Stomach (tissue), 9 donors: ENCODE results near the gene C11orf54. TPM values are rescaled to one million over a fixed set of nuclear protein-coding genes. Genes with fewer than 3 reads are reported as not detected.

Experiments
- DNase-seq, 2 donors: peaks; one replicate each; pipeline versions ENCODE4 v3.0.0 to v3.0.0-alpha.2; 2013 to 2019
- H3K27ac ChIP-seq, 5 donors: fragments of 200-600 bp in 4 of 5; sonication (generic) in 4 of 5; one replicate each; pipeline ENCODE4 v1.5.1; 2013 to 2019; ENCODE audit warnings: mild to moderate bottlenecking in 1 of 5, moderate library complexity in 1 of 5
- H3K27me3 ChIP-seq, 3 donors: fragments of 200-600 bp; sonication (generic); one replicate each; pipeline ENCODE4 v1.5.1; 2017 to 2019; ENCODE audit warnings: mixed run types in 1 of 3
- H3K36me3 ChIP-seq, 4 donors: fragments of 200-600 bp; sonication (generic); 1 replicate in 3 of 4; 2 replicates in 1 of 4; pipeline ENCODE4 v1.5.1; 2016 to 2019
- H3K4me1 ChIP-seq, 4 donors: fragments of 200-600 bp; sonication (generic); one replicate each; pipeline ENCODE4 v1.5.1; 2016 to 2019
- H3K4me3 ChIP-seq, 4 donors: fragments of 200-600 bp; sonication (generic) in 3 of 4; one replicate each; pipeline ENCODE4 v1.5.1; 2016 to 2019; ENCODE audit warnings: mild to moderate bottlenecking in 1 of 4
- H3K9me3 ChIP-seq, 4 donors: fragments of 200-600 bp; sonication (generic); one replicate each; pipeline ENCODE4 v1.5.1; 2016 to 2019
- CTCF ChIP-seq, 7 experiments: fragments of 450-650 bp in 4 of 7; fragments of 200-600 bp in 3 of 7; sonication (generic) in 3 of 7; IDR thresholded peaks; one replicate each; pipeline ENCODE4 v1.5.1; 2016 to 2019; ENCODE audit warnings: antibody characterized with exemption in 7 of 7, control low read depth in 2 of 7, mild to moderate bottlenecking in 1 of 7
- EP300 ChIP-seq: sonication (generic); formaldehyde crosslinking; IDR thresholded peaks from one replicate; pipeline ENCODE4 v1.6.1; 2017; ENCODE audit warnings: antibody characterized with exemption
- POLR2A ChIP-seq, 4 donors: fragments of 450-650 bp; IDR thresholded peaks; one replicate each; pipeline ENCODE4 v1.6.1; 2016; ENCODE audit warnings: antibody characterized with exemption in 4 of 4, control low read depth in 2 of 4, mild to moderate bottlenecking in 1 of 4, moderate library complexity in 1 of 4
- POLR2AphosphoS5 ChIP-seq, 3 donors: sonication (generic); formaldehyde crosslinking; IDR thresholded peaks; one replicate each; pipeline ENCODE4 v1.6.1; 2016; ENCODE audit warnings: antibody characterized with exemption in 3 of 3
- WGBS, 5 donors: extraction: QIAGEN DNeasy Blood & Tissue Kit in 3 of 5; methylation state at CpG; one replicate each; pipeline versions ENCODE4 v1.1.5 to v1.1.7; 2013 to 2018; 5-methylcytosine and 5-hydroxymethylcytosine counted together
- intact Hi-C: fragments of 100-400 bp; cut with DNase I; formaldehyde crosslinking; loops from one replicate; pipeline ENCODE4 v1.15.1; 2023; ENCODE audit warnings: low total_unique reads
- polyA plus RNA-seq, 3 donors: library from polyadenylated mRNA; stranded (reverse); fragments of 200-250 nt; gene quantifications; one replicate each; pipeline ENCODE4 v1.2.3, GENCODE V29; 2013
- small RNA-seq, 4 donors: library from RNA; depleted of rRNA; stranded (forward); fragments of <200 nt; gene quantifications; one replicate each; pipeline ENCODE3, GENCODE V24; 2016
- total RNA-seq, 5 donors: library from RNA; depleted of rRNA; stranded (reverse); fragments of >200 nt; gene quantifications; one replicate each; pipeline versions ENCODE4 v1.1.0 to v1.2.3, GENCODE V29; 2014 to 2016
- donor health status: healthy with polysubstance abuse.
- donor health status: Bipolar disorder and iron deficiency.
- donor health status: healthy.

The C11orf54 gene
- total and polyA plus RNA-seq, 8 donors = 11.5 to 236 (median 27.8) TPM

DNA sequence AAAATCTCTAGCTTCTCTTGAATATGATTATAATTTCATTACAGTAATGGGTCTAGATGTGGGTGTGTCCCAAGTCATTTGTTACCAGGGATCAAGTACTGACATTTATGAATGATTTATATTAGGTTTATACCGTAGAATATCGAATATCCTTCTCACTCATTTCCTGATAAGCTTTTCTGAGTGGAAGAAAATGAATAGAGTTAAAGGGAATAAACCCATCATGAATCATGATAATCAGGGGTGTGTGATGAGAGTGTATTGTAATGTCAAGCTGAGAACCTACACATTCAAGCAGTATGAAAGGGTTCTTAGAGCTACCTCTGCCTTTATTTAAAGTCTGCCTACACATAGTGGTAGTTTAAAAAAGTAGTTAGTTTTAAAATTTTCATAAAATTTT is 59.9 kb downstream of the C11orf54 start:
- TF ChIP-seq CTCF (IDR thresholded peaks at IDR 0.05) (no peak), POLR2AphosphoS5 (IDR thresholded peaks at IDR 0.05) (no peak), EP300 (no peak), POLR2A (IDR thresholded peaks at IDR 0.05) (no peak)
- peaks cover 48 to 100% (median 99%) of the 10 kb centered on the region in 4 donors for H3K36me3 ChIP-seq
- H3K9me3 ChIP-seq = no peaks in the 10 kb centered on the region
- intact Hi-C loops = no loop called here
- 48 to 79% (median 68%) methylated on average over 2 of the region's 2 CpGs for WGBS, 5 donors
- DNase-seq = no peak
- H3K4me3 ChIP-seq = no peak overlapping the region
- H3K27me3 ChIP-seq = no peaks in the 10 kb centered on the region
- no peak overlapping the region for H3K27ac ChIP-seq
- H3K4me1 ChIP-seq = peaks cover 0 to 11% (median 0%) of the 10 kb centered on the region in 4 donors

GRCh38 chr11:93804879-93805278 is 63.4 kb downstream of the C11orf54 start:
- no peak overlapping the region for H3K27ac ChIP-seq
- no peaks in the 10 kb centered on the region for H3K27me3 ChIP-seq
- DNase-seq = no peak
- peaks cover 51 to 100% (median 99%) of the 10 kb centered on the region in 4 donors for H3K36me3 ChIP-seq
- TF ChIP-seq POLR2A (IDR thresholded peaks at IDR 0.05) (no peak), EP300 (no peak), CTCF (IDR thresholded peaks at IDR 0.05) (no peak), POLR2AphosphoS5 (IDR thresholded peaks at IDR 0.05) (no peak)
- H3K4me3 ChIP-seq = no peak overlapping the region
- intact Hi-C loops = no loop called here
- H3K4me1 ChIP-seq = no peaks in the 10 kb centered on the region
- no peaks in the 10 kb centered on the region for H3K9me3 ChIP-seq
- 90 to 99% (median 96%) methylated on average over 2 of the region's 2 CpGs for WGBS, 5 donors

DNA sequence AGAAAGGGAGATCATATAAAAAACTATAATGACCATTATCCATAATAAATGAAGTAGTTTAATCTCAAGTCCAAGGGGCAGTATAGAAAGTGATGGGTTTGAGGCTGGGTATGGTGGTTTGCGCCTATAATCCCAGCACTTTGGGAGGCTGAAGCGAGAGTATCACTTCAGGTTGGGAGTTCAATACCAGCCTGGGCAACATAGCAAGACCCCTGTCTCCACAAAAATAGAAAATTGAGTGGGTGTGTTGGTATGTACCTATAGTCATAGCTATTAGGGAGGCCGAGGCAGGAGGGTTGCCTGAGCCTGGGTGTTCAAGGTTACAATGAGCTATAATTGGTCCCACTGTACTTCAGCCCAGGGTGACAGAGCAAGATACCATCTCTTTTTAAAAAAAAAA is 66.5 kb downstream of the C11orf54 start:
- no peaks in the 10 kb centered on the region for H3K9me3 ChIP-seq
- H3K4me1 ChIP-seq = no peaks in the 10 kb centered on the region
- no peak overlapping the region for H3K27ac ChIP-seq
- H3K4me3 ChIP-seq = no peak overlapping the region
- H3K27me3 ChIP-seq = no peaks in the 10 kb centered on the region
- TF ChIP-seq POLR2A (IDR thresholded peaks at IDR 0.05) (no peak), POLR2AphosphoS5 (IDR thresholded peaks at IDR 0.05) (no peak), EP300 (no peak), CTCF (IDR thresholded peaks at IDR 0.05) (no peak)
- intact Hi-C loops = no loop called here
- DNase-seq = no peak
- 96 to 100% (median 99%) methylated on average over 3 of the region's 3 CpGs for WGBS, 5 donors
- peaks cover 64 to 100% (median 100%) of the 10 kb centered on the region in 4 donors for H3K36me3 ChIP-seq

DNA sequence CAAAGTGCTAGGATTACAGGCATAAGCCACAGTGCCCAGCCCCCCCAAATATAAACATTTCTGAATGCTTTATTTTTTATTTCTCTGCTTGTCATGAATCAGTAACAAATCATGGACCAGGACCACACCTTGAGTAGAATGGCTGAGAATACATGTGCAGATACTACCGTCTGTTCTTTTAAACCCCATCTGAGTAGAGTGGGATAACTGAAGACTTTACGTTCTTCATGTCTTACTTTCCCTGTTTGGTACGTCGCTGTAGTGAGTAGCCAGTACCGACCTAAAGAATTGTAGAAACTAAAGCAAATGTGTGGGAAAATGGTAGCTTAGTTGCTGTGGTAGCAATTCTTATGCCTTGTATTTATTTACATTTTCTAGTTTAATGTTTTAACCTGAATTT is 72.5 kb downstream of the C11orf54 start:
- TF ChIP-seq POLR2A (IDR thresholded peaks at IDR 0.05) = no peak
- TF ChIP-seq CTCF (IDR thresholded peaks at IDR 0.05) = no peak
- TF ChIP-seq POLR2AphosphoS5 (IDR thresholded peaks at IDR 0.05) = no peak
- H3K27ac ChIP-seq = no peak overlapping the region
- no peaks in the 10 kb centered on the region for H3K27me3 ChIP-seq
- H3K4me3 ChIP-seq = no peak overlapping the region
- peaks cover 0 to 6% (median 2%) of the 10 kb centered on the region in 4 donors for H3K4me1 ChIP-seq
- intact Hi-C loops = no loop called here
- H3K9me3 ChIP-seq = no peaks in the 10 kb centered on the region
- peaks cover 38 to 88% (median 77%) of the 10 kb centered on the region in 4 donors for H3K36me3 ChIP-seq
- no peak for DNase-seq
- WGBS, 5 donors = 91 to 99% (median 97%) methylated on average over 5 of the region's 5 CpGs

Small RNA genes within 50 kb of the gene (small RNA-seq; reads per million reads assigned to genes)
- gene RF00019 (0 reads per million in 4 donors), gene RF00493 (21.4 to 47.1 (median 29.2) reads per million in 4 donors), gene SCARNA9 (0 to 0.31 (median 0.12) reads per million in 4 donors), gene SNORA1 (0 reads per million in 4 donors), gene SNORA18 (0 reads per million in 4 donors), gene SNORA25 (0 reads per million in 4 donors), gene SNORA32 (0 reads per million in 4 donors), gene SNORA40 (0 reads per million in 4 donors), gene SNORA8 (0 reads per million in 4 donors), gene SNORD5 (0 reads per million in 4 donors), gene SNORD6 (659 to 1,708 (median 1,069) reads per million in 4 donors)

Other genes with a start within 250 kb of the C11orf54 start
- 100 to 1,000 TPM in 1 of 5 donors, 10 to 100 TPM in 1, 1 to 10 TPM in 2, not detected in 1; 2.9 to 306 (median 13.3) TPM for gene SMCO4, start 198.3 kb upstream of the C11orf54 start, total RNA-seq
- 10 to 100 TPM; 25.1 to 89.1 (median 61.9) TPM for gene SMCO4, start 198.3 kb upstream of the C11orf54 start, polyA plus RNA-seq
- 10 to 100 TPM in 4 of 5 donors, 1 to 10 TPM in 1; 4.6 to 69.4 (median 29.2) TPM for gene CEP295, start 80.0 kb upstream of the C11orf54 start, total RNA-seq
- gene CEP295, start 80.0 kb upstream of the C11orf54 start, polyA plus RNA-seq = 1 to 10 TPM; 1.8 to 6.9 (median 4.3) TPM
- 100 to 1,000 TPM in 4 of 5 donors, 10 to 100 TPM in 1; 68.3 to 435 (median 145) TPM for gene TAF1D, start 177 bp upstream of the C11orf54 start, total RNA-seq
- 100 to 1,000 TPM in 2 of 3 donors, 10 to 100 TPM in 1; 97.5 to 220 (median 193) TPM for gene TAF1D, start 177 bp upstream of the C11orf54 start, polyA plus RNA-seq
- 100 to 1,000 TPM in 1 of 5 donors, 10 to 100 TPM in 2, 1 to 10 TPM in 2; 9.3 to 121 (median 20.0) TPM for gene MED17, start 42.6 kb downstream of the C11orf54 start, total RNA-seq
- 10 to 100 TPM in 2 of 3 donors, 1 to 10 TPM in 1; 6.5 to 10.6 (median 10.1) TPM for gene MED17, start 42.6 kb downstream of the C11orf54 start, polyA plus RNA-seq
- gene VSTM5, start 108.9 kb downstream of the C11orf54 start, total RNA-seq = 1 to 10 TPM in 2 of 5 donors, under 1 TPM in 1, not detected in 2; 0.89 to 6.2 (median 1.7) TPM
- under 1 TPM; 0.31 to 0.76 (median 0.60) TPM for gene VSTM5, start 108.9 kb downstream of the C11orf54 start, polyA plus RNA-seq